Stimulated activated CD8-positive, alpha-beta memory T cell treated with anti-CD3 and anti-CD28 coated beads, Interleukin-15, amount 100 ng/mL, for 4 hours (primary cell): ENCODE results near the gene MYBPH.

Source experiments
- DNase-seq, 2 donors: peaks; one replicate each; pipeline ENCODE4 v3.0.0-alpha.2; 2020; ENCODE audit warnings: low read depth in 2 of 2

The MYBPH gene

GRCh38 chr1:203178821-203179666, 3.4 kb upstream of the MYBPH start:
- no peak for DNase-seq

- no peak for DNase-seq
Observed at GRCh38 chr1:203178083-203178482, 2.5 kb upstream of the MYBPH start.

GRCh38 chr1:203177470-203178039, 1.9 kb upstream of the MYBPH start:
- no peak for DNase-seq

- DNase-seq = no peak
Observed at GRCh38 chr1:203177036-203177405, 1.4 kb upstream of the MYBPH start.

- no peak for DNase-seq
Observed at GRCh38 chr1:203176273-203177035, 828 bp upstream of the MYBPH start.

- DNase-seq = no peak
Observed at GRCh38 chr1:203175827-203176241, 208 bp upstream of the MYBPH start.

GRCh38 chr1:203174324-203174985, 1.2 kb downstream of the MYBPH start:
- no peak for DNase-seq

GRCh38 chr1:203173566-203173965, 2.1 kb downstream of the MYBPH start:
- DNase-seq = no peak

- DNase-seq = no peak
Observed at GRCh38 chr1:203173011-203173555, 2.5 kb downstream of the MYBPH start.

GRCh38 chr1:203172184-203173010, 3.2 kb downstream of the MYBPH start:
- DNase-seq = peak in 1 of 2 donors; percentile 2

GRCh38 chr1:203171341-203172183, 4.1 kb downstream of the MYBPH start:
- DNase-seq = no peak

- DNase-seq = no peak
Observed at GRCh38 chr1:203170625-203171330, 4.8 kb downstream of the MYBPH start.

- DNase-seq = no peak
Observed at GRCh38 chr1:203169770-203170520, 5.7 kb downstream of the MYBPH start.

- no peak for DNase-seq
Observed at GRCh38 chr1:203168991-203169390, 6.6 kb downstream of the MYBPH start.

GRCh38 chr1:203168256-203168786, 7.3 kb downstream of the MYBPH start:
- no peak for DNase-seq

- no peak for DNase-seq
Observed at GRCh38 chr1:203167913-203168200, 7.8 kb downstream of the MYBPH start.

GRCh38 chr1:203167026-203167912, 8.4 kb downstream of the MYBPH start:
- DNase-seq = no peak
